Measurements from ENCODE around the gene ATP5MK.
"Not testable (repeated sequence)": the region's sequence is repeated elsewhere in the genome, so short reads cannot be mapped to it uniquely, and the experiment has no call there.

Gene ATP5MK

DNA sequence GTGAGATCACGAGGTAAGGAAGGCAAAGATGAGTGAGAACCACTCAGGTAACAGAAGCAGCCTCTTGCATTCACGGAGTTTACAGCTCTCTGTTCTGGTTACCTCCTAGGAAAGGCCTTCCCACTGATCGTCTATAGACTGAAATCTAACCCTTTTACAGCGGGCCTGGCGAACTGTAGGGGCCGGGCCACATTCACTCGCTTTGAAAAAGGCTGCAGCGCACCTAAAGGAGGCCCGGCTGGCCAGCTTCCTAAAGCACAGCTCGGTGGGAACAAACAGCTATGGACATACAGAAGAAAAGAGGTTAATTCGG is 565 bp downstream of the ATP5MK start:
- DNase-seq: no peak

DNA sequence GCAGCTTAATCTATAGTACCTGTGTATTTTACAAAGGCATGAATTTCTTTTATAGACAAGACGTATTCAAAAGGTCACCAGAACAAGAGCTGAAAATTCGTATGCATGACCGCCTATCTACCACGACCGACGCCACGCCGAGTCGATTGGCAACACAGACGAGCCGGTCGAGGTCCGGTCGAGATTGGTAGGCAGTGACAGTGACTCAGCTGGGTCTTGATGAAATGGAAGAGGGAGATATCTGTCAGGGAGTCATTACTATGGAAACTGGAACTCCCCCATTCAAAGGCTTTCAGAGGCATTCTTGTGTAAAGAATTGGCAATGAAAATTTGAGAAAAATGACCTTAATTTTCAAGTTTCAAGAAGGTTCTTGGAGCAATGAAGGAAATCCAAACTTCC is 2.1 kb downstream of the ATP5MK start:
- DNase-seq: no peak

DNA sequence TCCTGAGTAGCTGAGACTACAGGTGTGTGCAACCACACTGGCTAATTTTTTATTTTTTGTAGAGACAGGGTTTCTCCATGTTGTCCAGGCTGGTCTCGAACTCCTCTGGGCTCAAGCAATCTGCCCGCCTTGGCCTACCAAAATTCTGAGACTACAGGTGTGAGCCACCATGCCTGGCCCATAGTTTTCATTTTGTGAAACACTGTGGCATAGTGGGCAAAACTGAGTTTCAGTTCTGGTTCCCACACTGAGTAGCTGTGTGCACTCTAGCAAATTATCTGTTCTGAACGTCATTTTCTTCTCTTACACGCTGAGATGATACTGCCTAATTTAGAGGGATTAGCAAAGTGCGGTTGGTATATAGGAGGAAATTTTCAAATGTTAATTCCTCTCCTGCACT is 13.5 kb downstream of the ATP5MK start:
- DNase-seq: no peak

DNA sequence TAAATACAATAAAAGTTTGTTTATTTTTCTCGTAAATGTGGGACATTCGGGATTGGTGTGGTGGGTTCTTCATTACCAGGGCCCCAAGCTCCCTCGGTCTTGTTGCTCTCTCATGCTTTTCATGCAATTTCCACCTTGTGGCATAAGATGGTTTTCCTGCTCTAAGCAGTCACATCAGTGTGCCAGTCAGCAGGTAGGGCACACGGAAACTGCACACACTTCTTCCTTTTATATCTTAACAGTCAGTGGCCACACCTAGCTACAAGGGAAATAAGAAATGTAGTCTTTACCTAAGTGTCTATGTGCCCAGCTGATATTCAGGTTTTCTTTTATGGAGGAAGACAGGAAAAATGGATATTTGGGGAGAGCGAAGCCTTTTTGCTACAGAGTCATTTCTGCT is 22.0 kb downstream of the ATP5MK start:
- no peak for DNase-seq

DNA sequence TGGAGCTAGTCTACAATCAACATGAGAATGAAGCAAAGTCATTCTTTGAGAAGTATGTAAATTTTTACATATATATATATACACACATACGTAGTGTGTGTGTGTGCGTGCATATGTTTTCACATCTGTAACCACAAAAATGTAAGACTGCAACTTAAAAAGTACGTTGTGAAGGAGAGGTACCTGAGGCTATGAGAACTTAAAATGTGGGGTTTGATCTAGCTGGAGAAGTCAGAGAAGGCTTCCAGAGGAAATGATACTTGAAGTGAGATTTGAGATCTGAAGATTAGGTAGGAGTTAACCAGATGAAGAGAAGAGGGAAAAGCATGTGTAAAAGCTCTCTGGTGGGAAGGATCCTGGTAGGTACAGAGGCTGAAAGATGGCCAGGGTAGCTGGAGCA is 22.7 kb downstream of the ATP5MK start:
- no peak for DNase-seq

DNA sequence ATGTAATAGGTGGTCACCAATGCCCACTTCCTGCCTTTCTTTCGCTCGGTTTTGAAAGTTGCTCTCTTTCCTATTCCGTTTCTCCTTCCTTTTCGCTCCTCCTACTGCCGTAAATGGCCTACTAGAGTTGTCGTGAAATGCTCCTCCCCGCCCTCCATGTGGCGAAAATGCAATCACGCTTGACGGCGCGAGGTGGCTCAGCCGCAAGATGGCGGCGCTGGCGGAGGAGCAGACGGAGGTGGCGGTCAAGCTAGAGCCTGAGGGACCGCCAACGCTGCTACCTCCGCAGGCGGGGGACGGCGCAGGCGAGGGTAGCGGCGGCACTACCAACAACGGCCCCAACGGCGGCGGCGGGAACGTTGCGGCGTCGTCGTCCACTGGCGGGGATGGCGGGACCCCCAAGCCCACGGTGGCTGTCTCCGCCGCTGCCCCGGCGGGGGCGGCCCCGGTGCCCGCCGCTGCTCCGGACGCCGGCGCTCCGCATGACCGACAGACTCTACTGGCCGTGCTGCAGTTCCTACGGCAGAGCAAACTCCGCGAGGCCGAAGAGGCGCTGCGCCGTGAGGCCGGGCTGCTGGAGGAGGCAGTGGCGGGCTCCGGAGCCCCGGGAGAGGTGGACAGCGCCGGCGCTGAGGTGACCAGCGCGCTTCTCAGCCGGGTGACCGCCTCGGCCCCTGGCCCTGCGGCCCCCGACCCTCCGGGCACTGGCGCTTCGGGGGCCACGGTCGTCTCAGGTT is 28.3 kb downstream of the ATP5MK start, which contains the start of gene TAF5:
TSS of gene TAF5 (plus strand) at position 195 of the 737 bp plus-strand sequence. CDS start at position 209, 14 bp downstream.
- peak; percentile 91 for DNase-seq

DNA sequence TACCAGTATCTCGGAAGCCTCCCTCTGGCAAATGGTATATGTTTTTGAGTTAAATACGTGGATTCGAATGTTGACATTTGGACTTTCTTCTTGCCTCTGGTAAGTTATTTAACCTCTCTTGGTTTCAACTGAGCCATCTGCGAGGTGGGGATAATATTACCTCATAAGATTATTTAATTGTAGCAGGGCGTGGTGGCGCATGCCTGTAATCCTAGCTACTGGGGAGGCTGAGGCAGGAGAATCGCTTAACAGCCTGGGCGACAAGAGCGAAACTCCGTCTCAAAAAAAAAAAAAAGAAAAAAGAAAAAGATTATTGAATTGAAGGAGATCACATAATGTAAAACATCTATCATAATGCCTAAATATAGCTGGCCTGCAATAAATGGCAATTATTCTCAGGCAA is 28.9 kb downstream of the ATP5MK start:
- peak; percentile 5 for DNase-seq

DNA sequence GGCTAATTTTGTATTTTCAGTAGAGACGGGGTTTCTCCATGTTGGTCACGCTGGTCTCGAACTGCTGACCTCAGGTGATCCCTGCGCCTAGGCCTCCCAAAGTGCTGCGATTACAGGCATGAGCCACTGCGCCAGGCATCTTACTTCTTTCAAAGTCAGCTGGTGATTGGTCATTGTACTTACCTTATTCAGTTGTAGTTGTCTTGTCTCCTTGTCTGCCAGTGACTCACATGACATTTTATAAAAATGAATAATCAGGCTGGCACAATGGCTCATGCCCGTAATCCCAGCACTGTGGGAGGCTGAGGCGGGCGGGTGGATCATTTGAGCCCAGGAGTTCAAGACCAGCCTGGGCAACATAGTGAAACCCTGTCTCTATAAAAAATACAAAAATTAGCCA is 35.5 kb downstream of the ATP5MK start:
- not testable (repeated sequence) for DNase-seq

DNA sequence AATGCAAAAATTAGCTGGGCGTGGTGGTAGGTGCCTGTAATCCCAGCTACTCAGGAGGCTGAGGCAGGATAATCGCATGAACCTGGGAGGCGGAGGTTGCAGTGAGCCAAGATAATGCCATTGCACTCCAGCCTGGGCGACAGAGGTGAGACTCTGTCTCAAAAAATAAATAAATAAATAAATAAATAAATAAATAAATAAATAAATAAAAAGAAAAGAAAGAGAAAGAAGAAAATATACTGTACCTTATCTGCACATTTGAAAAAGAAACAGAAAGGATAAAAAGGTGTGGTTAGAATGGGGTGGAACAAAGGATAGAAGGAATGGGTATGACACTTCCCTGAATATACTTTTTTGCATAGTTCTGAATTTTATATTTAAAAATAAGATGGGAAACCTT is 36.8 kb downstream of the ATP5MK start:
- DNase-seq: not testable (repeated sequence)

DNA sequence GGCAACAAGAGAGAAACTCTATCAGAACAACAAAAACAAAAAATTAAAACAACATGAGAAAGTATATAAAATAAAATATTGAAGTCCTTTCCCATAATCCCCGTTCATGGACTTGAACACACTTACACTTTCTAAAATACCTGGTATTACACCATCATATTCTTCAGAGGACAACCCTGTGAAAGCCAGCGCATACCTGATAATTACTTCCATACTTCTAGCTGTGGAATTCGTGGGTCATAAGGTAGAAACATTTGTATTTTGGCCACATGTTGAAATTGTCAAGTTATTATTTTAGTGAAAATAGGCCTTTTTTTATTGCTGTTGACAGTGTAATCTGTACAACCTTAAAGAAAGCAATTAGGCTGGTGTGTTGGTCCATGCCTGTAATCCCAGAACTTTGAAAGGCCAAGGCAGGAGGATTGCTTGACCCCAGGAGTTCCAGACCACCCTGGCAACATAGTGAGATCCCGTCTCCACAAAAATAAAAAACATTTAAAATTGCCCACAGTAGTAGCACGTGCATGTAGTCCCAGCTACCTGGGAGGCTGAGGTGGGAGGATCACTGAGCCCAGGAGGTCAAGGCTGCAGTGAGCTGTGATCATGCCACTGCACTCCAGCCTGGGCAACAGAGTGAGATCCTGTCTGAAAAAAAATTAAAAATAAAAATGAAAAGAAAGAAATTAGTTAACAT is 40.2 kb downstream of the ATP5MK start:
- no peak for DNase-seq

DNA sequence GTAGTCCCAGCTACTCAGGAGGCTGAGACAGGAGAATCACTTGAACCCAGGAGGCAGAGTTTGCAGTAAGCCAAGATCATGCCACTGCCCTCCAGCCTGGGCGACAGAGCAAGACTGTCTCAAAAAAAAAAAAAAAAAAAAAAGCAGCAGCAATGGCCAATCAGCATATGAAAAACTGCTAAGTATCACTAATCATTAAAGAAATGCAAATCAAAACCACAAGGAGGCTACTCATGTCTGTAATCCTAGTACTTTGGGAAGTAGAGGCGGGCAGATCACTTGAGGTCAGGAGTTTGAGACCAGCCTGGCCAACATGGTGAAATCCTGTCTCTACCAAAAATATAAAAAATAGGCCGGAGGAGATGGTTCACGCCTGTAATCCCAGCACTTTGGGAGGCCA is 41.7 kb downstream of the ATP5MK start:
- DNase-seq: not testable (repeated sequence)

DNA sequence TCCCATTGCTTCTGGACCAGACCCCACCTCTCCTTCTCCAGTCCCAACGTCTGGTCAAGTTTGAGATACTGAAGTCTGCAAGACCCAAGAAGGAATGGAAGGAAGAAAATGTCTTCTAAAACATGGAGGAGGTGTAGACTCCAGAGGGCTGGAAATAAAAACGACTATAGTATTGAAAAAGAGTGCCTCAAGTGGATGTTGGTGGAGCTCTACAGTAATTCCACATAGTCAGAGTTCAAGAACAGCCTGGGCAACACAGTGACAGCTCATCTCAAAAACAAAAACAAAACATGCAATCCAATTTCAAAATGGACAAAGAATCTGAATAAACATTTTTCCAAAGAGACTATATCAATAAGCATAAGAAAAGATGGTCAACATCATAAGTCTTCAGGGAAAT is 43.0 kb downstream of the ATP5MK start:
- no peak for DNase-seq

DNA sequence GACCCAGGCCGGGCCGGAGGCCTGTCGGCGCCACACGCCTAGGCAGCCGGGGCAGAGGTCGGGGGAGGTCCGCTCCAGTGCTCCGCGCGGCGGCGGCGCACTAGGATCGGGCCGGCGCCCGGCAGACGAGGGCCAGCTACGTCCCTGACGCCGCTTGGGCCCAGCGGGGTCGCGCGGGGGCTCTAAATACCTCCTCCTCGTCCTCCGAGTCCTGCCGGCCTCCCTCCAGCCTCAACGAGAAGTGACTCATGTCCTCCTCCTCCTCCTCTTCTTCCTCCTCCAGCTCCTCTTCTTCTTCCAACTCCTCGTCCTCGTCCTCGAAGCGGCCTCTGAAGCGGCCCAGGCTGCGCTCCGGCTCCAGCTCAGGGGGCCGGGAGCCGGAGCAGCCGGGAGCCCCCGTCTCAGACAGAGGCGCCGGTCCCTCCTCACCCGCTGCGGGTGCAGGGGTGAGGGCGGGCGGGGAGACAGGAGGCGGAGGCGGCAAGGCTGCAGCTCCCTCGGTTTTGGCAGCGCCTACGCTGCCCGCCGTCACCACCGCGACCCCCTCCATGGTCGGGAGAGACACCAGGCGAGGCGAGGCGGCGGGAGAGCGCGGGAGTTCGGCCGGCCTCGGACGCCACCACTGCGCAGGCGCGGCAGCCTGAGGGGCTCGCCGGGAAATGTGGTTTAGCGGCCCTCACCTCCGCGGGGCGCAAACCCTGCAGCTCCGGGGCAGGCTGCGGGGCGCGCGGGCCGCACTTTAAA is 45.6 kb downstream of the ATP5MK start, which contains the start of gene PCGF6:
TSS of gene PCGF6 (minus strand) at position 624 of the 744 bp plus-strand sequence. CDS start at position 550, 74 bp downstream.
- peak; percentile 76 for DNase-seq

DNA sequence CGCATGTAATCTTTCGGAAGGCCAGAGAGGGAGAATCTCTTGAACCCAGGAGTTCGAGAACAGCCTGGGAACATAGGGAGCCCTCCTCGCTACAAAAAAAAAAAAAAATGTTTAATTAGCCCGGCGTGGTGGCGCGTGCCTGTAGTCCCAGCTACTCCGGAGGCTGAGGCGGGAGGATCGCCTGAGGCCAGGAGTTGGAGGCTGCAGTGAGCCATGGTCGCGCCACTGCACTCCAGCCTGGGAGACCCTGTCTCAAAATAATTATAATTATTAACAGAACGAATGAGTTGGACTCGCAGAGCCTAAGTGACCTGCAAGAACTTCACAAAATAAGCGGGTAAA is 46.1 kb downstream of the ATP5MK start:
- DNase-seq: no peak

Measured in stimulated activated CD4-positive, alpha-beta T cell treated with anti-CD3 and anti-CD28 coated beads, Interleukin-4, amount 100 ng/mL, for 24 hours (primary cell).